Subcutaneous adipose tissue (tissue), 4 donors: Measurements from ENCODE around the gene NHERF2. TPM values are rescaled to one million over a fixed set of nuclear protein-coding genes. Genes with fewer than 3 reads are reported as not detected.

Experiments
- total RNA-seq, 4 donors: library from RNA; depleted of rRNA; stranded (reverse); fragments of >200 nt; gene quantifications; one replicate each; pipeline ENCODE4 v1.1.0, GENCODE V29; 2016
- TF ChIP-seq, protein P1 (sequence below): fragments of 450-650 bp; IDR thresholded peaks from one replicate; pipeline ENCODE4 v1.5.1; 2016; ENCODE audit warnings: low read depth, mild to moderate bottlenecking, control low read depth, antibody characterized with exemption, moderate library complexity

The NHERF2 gene
- total RNA-seq, 4 donors from 2014 or later, result 15.1 to 140 (median 48.9) TPM

DNA sequence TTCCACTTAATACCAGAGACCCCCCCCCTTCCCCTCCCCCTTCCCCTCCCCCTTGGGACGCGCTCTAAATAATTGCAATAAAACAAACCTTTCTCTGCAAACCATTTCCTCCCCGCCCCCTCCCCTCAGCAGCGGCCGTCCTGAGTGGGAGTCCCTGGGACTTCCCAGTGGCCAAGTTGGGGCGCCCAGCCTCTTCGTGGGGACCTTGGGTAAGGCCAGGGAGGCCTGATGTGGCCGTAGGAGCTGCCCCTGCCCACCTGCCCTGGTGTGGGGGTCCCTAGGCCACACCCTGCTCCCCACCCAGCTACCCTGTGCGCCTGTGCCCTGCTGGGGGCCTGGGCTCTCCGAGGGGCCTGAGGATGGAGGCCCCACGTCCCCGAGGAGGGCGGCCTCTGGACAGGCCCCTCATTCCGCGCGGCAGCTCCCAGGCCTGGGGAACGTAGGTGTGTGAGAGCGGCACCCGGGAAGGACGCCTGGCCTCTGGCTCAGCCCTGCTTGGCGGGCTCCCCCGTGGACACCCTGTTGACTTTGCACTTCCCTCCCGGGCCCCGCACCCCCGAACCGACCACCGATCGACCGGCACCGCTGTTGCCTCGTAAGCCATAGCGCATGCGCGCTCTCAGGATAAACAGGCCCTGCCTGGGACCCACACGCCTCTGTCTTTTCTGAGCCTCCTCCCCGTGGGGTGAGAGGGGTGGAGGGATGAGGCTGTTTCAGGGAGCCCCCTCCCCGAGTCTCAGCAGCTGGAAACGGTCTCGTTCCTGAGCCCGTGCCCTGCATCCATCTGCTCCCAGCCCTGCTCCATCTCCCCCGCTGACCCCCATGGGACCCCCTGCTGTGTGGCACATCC, 11.9 kb downstream of the NHERF2 start:
- TF ChIP-seq, protein P1, sequence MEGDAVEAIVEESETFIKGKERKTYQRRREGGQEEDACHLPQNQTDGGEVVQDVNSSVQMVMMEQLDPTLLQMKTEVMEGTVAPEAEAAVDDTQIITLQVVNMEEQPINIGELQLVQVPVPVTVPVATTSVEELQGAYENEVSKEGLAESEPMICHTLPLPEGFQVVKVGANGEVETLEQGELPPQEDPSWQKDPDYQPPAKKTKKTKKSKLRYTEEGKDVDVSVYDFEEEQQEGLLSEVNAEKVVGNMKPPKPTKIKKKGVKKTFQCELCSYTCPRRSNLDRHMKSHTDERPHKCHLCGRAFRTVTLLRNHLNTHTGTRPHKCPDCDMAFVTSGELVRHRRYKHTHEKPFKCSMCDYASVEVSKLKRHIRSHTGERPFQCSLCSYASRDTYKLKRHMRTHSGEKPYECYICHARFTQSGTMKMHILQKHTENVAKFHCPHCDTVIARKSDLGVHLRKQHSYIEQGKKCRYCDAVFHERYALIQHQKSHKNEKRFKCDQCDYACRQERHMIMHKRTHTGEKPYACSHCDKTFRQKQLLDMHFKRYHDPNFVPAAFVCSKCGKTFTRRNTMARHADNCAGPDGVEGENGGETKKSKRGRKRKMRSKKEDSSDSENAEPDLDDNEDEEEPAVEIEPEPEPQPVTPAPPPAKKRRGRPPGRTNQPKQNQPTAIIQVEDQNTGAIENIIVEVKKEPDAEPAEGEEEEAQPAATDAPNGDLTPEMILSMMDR, result no peak

DNA sequence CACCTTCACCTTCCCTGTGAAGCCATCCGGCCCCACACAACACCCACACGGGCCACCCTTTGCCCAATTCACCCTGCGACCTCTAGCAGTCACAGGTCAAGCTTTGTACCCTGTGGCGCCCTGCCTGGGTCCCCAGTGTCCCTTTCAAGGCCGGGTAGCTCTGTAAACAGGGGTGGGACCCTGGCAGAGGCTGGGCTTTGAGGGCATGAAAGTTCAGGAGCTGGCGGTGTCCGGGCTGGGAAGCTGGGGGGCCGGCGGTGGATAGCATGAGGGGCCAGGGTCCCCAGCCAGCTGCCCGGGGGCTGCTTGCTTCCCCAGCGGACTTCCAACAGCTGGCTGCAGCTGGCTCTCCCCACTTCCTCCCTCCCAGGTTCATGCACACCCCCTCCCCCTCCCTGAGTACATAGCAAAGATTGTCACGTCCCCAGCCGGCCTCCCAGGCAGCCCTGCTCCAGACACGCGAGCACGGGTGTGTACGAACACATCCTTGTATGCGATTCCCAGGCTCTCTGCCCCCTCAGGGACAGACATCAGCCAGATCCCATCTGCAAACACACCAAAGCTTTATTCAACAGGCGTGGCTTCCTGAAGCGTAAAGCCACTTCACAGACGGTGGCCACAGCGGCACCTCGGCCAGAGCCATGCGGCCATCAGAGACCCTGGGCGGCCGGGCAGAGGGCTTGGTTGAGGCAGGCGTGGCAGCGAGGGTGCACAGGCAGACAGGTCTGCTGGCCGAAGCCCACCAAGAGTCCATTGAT, 12.8 kb downstream of the NHERF2 start:
- TF ChIP-seq, protein P1, result no peak

DNA sequence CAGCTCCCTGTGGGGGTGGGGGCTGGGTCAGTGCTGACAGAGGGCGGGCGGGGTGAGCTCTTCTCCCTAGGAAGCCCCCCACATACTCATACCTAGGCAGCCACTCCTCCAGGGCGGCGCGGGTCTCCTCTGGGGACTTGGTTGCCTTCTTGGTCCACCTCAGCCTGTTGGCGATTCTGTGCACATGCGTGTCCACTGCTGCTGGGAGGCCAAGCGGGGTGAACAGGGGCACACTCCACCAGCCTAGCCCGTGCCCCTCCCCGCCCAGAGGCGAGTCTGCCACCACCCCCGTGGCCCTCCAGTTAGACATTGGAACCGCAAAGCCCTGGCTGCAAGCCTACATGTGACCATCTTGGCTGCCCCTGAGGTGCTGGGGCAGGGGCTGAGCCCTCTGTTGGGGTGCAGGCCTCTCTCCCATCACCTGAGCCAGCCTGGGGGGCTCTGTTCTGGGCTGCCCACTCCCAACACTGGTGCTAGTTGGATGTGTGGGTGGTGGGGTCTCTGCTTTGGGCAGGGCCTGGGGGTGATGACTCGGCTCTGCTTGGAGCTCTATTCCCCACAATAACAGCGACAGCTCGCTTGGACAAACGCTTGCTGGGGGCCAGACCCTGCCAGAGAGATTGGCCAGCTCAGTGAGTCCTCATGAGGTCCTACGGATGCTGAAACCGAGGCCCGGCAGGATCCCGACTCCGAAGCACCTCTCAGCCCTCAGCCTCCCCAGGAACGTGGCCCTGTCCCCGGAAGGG, 13.5 kb downstream of the NHERF2 start:
- TF ChIP-seq, protein P1, result no peak

DNA sequence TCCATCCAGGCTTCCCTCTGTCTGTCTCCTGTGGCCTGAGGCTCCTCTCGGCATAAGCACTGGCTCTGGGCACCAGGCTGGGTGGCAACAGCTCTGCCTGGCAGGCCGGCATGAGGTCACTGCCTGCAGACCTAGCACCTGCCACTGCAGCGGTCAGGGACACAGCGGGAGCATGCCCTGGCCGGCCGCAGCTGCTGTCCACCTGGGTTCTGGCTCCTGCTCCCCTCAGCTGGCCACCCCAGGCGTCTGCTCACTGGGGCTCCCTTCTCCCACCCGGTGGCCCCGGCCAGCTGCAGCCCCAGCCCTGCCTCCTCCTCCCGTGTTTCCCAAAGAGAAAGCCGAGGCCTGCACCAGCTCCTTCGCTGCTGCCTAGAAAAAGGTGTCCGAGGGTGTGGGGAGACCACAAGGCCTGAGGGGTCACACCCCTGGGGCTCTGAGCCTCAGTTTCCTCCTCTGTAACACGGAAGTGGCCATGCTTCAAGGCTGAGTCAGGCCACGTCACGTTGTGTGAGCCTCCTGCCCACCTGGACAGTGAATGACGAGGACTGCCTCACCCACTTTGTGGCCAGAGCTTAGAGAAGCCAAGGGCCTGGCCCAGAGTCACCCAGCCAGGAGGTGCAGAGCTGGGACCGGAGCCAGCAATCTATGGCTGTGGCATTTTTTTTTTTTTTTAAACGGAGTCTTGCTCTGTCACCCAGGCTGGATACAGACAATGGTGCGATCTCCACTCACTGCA, 14.3 kb downstream of the NHERF2 start:
- TF ChIP-seq, protein P1, result no peak

DNA sequence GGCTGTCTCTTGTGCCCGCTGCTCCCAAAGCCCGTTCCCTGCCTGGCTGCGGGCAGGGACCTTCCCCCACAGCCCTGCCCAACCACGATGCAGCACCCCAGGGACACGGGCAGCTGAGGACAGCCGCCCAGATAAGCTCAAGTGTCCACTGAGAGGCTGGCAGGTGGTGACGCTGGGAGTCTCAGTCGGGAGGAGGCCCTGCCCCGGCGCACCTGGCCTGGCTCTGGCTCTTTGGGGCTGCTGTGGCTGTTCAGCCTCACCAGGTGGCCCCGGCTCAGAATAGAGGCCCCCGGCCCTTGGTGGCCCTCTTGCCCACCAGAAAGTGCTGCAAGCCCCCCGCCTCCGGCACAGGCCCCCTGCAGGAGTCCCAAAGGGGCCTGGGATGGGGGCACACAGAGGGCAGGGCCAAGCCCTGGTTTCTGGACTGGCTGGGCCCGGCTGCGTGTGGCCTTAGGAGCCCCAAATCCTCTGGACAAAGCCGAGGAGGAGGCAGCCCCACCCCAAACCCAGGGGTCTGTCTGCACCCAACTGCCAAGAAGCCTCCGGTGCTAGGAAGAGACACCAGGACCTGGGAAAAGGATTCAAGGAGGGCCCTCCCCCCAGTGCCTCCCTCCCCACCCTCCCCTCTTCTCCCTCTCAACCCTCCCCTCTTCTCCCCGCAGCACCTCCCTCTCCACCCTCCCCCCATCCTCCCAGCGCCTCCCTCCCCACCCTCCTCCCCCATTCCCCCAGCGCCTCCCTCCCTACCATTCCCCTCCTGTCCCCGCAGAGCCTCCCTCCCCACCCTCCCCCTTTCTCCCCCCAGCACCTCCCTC, 15.7 kb downstream of the NHERF2 start:
- TF ChIP-seq, protein P1, result no peak

DNA sequence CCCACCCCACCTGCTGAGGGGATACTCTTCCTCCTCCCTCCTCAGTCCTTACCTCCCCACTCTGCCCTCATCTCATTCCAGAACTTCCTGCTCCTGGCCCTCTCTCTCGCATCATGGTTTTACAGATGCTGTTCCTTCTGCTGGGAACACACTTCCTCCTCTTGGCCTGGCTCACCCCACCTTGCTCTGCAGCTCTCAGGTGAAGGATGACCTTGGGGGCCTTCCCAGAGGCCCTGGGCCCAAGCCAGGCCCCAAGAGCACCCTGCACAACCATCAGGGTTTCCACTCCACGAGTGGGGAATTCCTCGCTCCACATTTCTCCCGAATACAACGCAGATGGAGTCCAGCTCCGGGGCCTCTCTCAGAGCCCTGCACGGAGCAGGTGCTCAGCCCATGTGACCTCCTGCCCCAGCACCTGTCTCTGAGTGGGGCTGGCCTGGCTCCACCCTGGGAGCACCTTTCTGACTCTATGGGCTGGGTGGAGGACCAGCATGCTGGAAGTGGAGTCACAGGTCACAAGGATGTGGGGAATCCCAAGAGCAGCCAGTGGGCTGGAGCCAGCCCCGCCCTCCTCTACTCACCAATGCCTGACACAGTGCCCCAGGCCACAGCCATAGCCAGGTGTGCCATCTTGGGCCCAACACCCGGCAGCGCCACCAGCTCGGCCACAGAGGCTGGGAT, 16.4 kb downstream of the NHERF2 start:
- TF ChIP-seq, protein P1, result no peak
